Smooth muscle cell (in vitro differentiated cells): ENCODE results near the gene CYP2A7. TPM values are rescaled to one million over a fixed set of nuclear protein-coding genes. Genes with fewer than 3 reads are reported as not detected.
"Not testable (repeated sequence)": the region's sequence is repeated elsewhere in the genome, so short reads cannot be mapped to it uniquely, and the experiment has no call there.

Experiments
- DNase-seq: peaks from one replicate; lab custom pipeline; 2025; ENCODE audit not compliant: unreplicated experiment; lab: John Stamatoyannopoulos, UW
- H2AFZ ChIP-seq: fragments of 200-600 bp; sonication (generic); 2 replicates; pipeline ENCODE4 v1.6.0; 2016; ENCODE audit warnings: antibody characterized with exemption, low read depth, mild to moderate bottlenecking
- H3F3A ChIP-seq: fragments of 200-600 bp; sonication (generic); 2 replicates; pipeline ENCODE4 v1.6.0; 2017; ENCODE audit warnings: antibody characterized with exemption, low read depth
- H3K27ac ChIP-seq: fragments of 200-600 bp; sonication (generic); 2 replicates; pipeline ENCODE4 v1.5.1; 2016; ENCODE audit warnings: low read depth, mild to moderate bottlenecking
- H3K27me3 ChIP-seq: fragments of 200-600 bp; sonication (generic); 2 replicates; pipeline ENCODE4 v1.6.1; 2016; ENCODE audit warnings: low read depth, mild to moderate bottlenecking
- H3K36me3 ChIP-seq: fragments of 200-600 bp; sonication (generic); 2 replicates; pipeline ENCODE4 v1.5.1; 2016; ENCODE audit warnings: low read depth
- H3K4me1 ChIP-seq: fragments of 200-600 bp; sonication (generic); 2 replicates; pipeline ENCODE4 v1.5.1; 2016; ENCODE audit warnings: low read depth
- H3K4me2 ChIP-seq: fragments of 200-600 bp; sonication (generic); 2 replicates; pipeline ENCODE4 v1.6.0; 2016; ENCODE audit warnings: mild to moderate bottlenecking
- H3K4me3 ChIP-seq: fragments of 200-600 bp; sonication (generic); 2 replicates; pipeline ENCODE4 v1.5.1; 2016; ENCODE audit warnings: mild to moderate bottlenecking
- H3K79me2 ChIP-seq: fragments of 200-600 bp; sonication (generic); 2 replicates; pipeline ENCODE4 v1.6.0; 2016; ENCODE audit warnings: low read depth, mild to moderate bottlenecking
- H3K9ac ChIP-seq: fragments of 200-600 bp; sonication (generic); 2 replicates; pipeline ENCODE4 v1.6.0; 2016; ENCODE audit warnings: low read depth
- H3K9me3 ChIP-seq: fragments of 200-600 bp; sonication (generic); replicated peaks from 2 replicates; pipeline ENCODE4 v1.5.1; 2016; ENCODE audit warnings: low read depth
- H4K20me1 ChIP-seq: fragments of 200-600 bp; sonication (generic); 2 replicates; pipeline ENCODE4 v1.6.0; 2016; ENCODE audit warnings: low read depth
- WGBS: methylation state at CpG from one replicate; pipeline ENCODE4 v1.1.7; 2016; ENCODE audit warnings: low lambda C conversion rate; 5-methylcytosine and 5-hydroxymethylcytosine counted together
- polyA plus RNA-seq: library from polyadenylated mRNA; unstranded; fragments of >200 nt; fragmentation: Nextera tagmentation; extraction: Ambion mirVana; gene quantifications from 2 replicates; pipeline ENCODE4 v1.2.1, GENCODE V29; 2016
- total RNA-seq: library from RNA; depleted of rRNA; stranded (reverse); fragments of >200 nt; gene quantifications from 2 replicates; pipeline ENCODE4 v1.2.3, GENCODE V29; 2014
- TF ChIP-seq, protein P1 (sequence below): fragments of 200-600 bp; sonication (generic); IDR thresholded peaks from 2 replicates; pipeline ENCODE4 v1.5.1; 2017; ENCODE audit warnings: borderline replicate concordance, mild to moderate bottlenecking, antibody characterized with exemption; ENCODE audit not compliant: insufficient read depth, poor library complexity, severe bottlenecking

The CYP2A7 gene
- total and polyA plus RNA-seq, 2 experiments from 2014 or later = not detected

DNA sequence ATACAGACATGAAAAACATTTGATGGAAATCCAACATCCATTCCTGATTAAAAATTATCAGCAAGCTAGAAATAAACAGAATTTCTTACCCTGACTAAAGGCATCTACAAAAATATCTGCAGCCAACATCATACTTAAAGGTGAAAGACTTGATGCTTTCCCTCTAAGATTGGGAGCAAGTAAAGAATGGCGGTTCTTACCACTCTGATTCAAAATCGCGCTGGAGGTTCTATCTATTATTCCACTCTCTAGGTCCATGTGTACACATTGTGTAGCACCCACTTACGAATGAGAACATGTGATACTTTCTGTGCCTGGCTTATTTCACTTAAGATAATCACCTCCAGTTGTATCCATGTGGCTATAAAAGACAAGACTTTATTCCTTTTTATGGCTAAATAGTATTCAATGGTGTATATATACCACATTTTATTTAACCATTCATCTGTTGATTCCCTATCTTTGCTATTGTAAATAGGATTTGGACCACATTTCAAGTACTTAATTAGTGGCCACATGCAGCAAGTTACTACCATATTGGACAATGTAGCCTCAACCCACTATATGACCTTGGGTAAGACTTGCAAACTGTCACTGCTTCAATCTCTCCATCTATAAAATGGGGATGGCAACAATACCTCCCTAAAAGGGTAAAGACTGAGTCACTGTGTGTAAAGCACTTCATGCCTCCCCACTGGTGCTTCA lies 38.4 kb upstream of the CYP2A7 start:
- H3K27ac ChIP-seq = no peak overlapping the region
- no peak overlapping the region for H3K4me2 ChIP-seq
- TF ChIP-seq, protein P1, sequence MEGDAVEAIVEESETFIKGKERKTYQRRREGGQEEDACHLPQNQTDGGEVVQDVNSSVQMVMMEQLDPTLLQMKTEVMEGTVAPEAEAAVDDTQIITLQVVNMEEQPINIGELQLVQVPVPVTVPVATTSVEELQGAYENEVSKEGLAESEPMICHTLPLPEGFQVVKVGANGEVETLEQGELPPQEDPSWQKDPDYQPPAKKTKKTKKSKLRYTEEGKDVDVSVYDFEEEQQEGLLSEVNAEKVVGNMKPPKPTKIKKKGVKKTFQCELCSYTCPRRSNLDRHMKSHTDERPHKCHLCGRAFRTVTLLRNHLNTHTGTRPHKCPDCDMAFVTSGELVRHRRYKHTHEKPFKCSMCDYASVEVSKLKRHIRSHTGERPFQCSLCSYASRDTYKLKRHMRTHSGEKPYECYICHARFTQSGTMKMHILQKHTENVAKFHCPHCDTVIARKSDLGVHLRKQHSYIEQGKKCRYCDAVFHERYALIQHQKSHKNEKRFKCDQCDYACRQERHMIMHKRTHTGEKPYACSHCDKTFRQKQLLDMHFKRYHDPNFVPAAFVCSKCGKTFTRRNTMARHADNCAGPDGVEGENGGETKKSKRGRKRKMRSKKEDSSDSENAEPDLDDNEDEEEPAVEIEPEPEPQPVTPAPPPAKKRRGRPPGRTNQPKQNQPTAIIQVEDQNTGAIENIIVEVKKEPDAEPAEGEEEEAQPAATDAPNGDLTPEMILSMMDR = no peak
- no peaks in the 10 kb centered on the region for H3K9me3 ChIP-seq
- no peak for DNase-seq
- no peaks in the 10 kb centered on the region for H3K79me2 ChIP-seq
- no peaks in the 10 kb centered on the region for H4K20me1 ChIP-seq
- peaks cover 14% of the 10 kb centered on the region for H3F3A ChIP-seq
- H3K4me1 ChIP-seq = no peaks in the 10 kb centered on the region
- WGBS = 83% methylated on average over 4 of the region's 4 CpGs
- H3K4me3 ChIP-seq = no peak overlapping the region
- H3K9ac ChIP-seq = no peak overlapping the region
- no peaks in the 10 kb centered on the region for H3K36me3 ChIP-seq
- no peaks in the 10 kb centered on the region for H3K27me3 ChIP-seq
- H2AFZ ChIP-seq = no peak overlapping the region

DNA sequence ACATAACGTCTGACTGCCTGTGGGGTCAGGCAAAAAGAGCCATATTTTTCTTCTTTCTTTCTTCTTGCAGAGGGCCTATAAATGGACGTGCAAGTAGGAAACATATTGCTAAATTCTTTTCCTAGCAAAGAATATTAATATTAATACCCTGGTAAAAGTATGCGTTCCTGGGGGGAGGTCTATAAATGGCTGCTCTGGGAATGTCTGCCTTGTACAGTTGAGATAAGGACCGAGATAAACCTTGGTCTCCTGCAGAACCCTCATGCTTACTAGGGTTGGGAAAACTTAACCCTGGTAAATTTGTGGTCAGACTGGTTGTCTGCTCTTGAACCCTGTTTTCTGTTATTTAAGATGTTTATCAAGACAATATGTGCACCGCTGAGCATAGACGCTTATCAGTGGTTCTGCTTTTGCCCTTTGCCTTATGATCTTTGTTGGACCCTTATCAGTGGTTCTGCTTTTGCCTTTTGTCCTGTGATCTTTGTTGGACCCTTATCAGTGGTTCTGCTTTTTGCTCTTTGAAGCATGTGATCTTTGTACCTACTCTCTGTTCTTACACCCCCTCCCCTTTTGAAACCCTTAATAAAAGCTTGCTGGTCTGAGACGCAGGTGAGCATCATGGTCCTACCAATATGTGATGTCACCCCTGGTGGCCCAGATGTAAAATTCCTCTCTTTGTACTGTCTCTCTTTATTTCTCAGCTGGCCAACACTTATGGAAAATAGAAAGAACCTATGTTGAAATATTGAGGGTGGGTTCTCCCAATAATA lies 37.7 kb upstream of the CYP2A7 start:
- H3K9ac ChIP-seq, H2AFZ ChIP-seq, H4K20me1 ChIP-seq, H3K4me2 ChIP-seq, H3K4me1 ChIP-seq, H3K9me3 ChIP-seq, H3K27ac ChIP-seq, H3K36me3 ChIP-seq, H3K27me3 ChIP-seq, H3K79me2 ChIP-seq, H3K4me3 ChIP-seq, DNase-seq: not testable (repeated sequence)
- 94% methylated on average over 7 of the region's 7 CpGs for WGBS
- peaks cover 14% of the 10 kb centered on the region for H3F3A ChIP-seq

DNA sequence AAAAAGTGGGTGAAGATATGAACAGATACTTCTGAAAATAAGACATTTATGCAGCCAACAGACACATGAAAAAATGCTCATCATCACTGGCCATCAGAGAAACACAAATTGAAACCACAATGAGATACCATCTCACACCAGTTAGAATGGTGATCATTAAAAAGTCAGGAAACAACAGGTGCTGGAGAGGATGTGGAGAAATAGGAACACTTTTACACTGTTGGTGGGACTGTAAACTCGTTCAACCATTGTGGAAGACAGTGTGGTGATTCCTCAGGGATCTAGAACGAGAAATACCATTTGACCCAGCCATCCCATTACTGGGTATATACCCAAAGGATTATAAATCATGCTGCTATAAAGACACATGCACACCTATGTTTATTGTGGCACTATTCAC lies 36.3 kb upstream of the CYP2A7 start:
- not testable (repeated sequence) for H3K36me3 ChIP-seq, H3K27me3 ChIP-seq, H3K9me3 ChIP-seq, H3K9ac ChIP-seq, DNase-seq, H3K4me3 ChIP-seq, H3K4me2 ChIP-seq, H3K27ac ChIP-seq, H3K79me2 ChIP-seq, H2AFZ ChIP-seq, H3K4me1 ChIP-seq, H4K20me1 ChIP-seq
- WGBS = 75% methylated on average over 2 of the region's 2 CpGs
- peaks cover 14% of the 10 kb centered on the region for H3F3A ChIP-seq

DNA sequence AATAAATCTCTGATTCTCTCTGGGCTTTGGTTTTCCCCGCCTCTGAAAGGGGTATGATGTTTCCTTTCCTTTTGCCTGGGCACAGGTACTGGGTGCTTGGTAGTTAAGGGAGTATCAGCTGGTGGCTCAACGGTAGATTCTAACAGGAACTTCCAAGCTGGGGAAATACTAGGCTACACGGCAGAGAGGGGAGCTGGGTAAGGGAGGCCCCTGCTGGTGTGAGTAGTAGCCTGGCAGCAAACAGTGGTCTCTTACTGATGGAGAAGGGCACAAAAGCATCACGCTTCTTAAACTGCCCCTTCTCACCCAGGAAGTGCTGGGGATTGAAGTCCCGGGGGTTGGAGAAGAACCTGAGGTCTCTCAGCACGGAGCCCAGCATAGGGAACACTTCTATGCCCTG lies 26.9 kb upstream of the CYP2A7 start:
- H3K36me3 ChIP-seq = no peaks in the 10 kb centered on the region
- no peak overlapping the region for H3K4me3 ChIP-seq
- H3F3A ChIP-seq = no peaks in the 10 kb centered on the region
- peaks cover 4% of the 10 kb centered on the region for H3K27me3 ChIP-seq
- H3K9me3 ChIP-seq = no peaks in the 10 kb centered on the region
- WGBS = 71% methylated on average over 6 of the region's 6 CpGs
- DNase-seq = no peak
- no peak overlapping the region for H3K9ac ChIP-seq
- H3K4me1 ChIP-seq = no peaks in the 10 kb centered on the region
- no peak overlapping the region for H3K27ac ChIP-seq
- no peak overlapping the region for H3K4me2 ChIP-seq
- H3K79me2 ChIP-seq = no peaks in the 10 kb centered on the region
- TF ChIP-seq, protein P1 = no peak
- no peak overlapping the region for H2AFZ ChIP-seq
- H4K20me1 ChIP-seq = no peaks in the 10 kb centered on the region
